Measurements from ENCODE around the gene TSPAN18. TPM values are rescaled to one million over a fixed set of nuclear protein-coding genes. Genes with fewer than 3 reads are reported as not detected.

Gene TSPAN18
- total RNA-seq, 3 donors from 2014 or later, result 1.0 to 2.0 (median 1.8) TPM

DNA sequence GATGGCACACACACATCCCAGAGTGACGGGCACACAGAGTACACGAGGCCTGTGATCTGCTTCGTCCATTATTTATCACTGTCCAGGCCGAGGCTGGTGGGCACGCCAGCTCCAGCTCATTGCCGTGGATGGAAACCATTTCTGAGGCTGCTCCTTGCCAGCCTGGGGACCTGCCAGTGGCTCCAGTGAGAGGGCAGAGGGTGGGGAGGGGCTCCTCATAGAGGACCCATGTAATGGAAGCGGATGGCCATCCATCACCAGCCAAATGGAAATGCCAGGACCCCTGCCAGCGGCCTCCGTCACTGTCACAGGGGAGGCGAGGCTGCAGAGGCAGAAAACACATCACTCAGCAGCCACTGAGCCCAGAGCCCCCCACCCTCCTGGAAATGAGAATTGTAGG, 188.2 kb downstream of the TSPAN18 start:
- H3K27ac ChIP-seq, result no peak overlapping the region
- DNase-seq (ENCODE audit: low spot score in 2 of 2), result no peak
- no peaks in the 10 kb centered on the region for H3K27me3 ChIP-seq
- H3K4me1 ChIP-seq, result no peaks in the 10 kb centered on the region
- no peak overlapping the region for H3K4me3 ChIP-seq
- intact Hi-C loops (cut with DNase I; ENCODE audit: low total_unique reads), result loop anchor here (10.0 kb wide), 2 partner anchors 190 to 290 kb away; partner anchors contain the start of gene TSPAN18
- TF ChIP-seq, protein P1, sequence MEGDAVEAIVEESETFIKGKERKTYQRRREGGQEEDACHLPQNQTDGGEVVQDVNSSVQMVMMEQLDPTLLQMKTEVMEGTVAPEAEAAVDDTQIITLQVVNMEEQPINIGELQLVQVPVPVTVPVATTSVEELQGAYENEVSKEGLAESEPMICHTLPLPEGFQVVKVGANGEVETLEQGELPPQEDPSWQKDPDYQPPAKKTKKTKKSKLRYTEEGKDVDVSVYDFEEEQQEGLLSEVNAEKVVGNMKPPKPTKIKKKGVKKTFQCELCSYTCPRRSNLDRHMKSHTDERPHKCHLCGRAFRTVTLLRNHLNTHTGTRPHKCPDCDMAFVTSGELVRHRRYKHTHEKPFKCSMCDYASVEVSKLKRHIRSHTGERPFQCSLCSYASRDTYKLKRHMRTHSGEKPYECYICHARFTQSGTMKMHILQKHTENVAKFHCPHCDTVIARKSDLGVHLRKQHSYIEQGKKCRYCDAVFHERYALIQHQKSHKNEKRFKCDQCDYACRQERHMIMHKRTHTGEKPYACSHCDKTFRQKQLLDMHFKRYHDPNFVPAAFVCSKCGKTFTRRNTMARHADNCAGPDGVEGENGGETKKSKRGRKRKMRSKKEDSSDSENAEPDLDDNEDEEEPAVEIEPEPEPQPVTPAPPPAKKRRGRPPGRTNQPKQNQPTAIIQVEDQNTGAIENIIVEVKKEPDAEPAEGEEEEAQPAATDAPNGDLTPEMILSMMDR (IDR thresholded peaks at IDR 0.05), result no peak
- no peak for TF ChIP-seq POLR2A (IDR thresholded peaks at IDR 0.05)
- H3K36me3 ChIP-seq, result no peaks in the 10 kb centered on the region
- no peaks in the 10 kb centered on the region for H3K9me3 ChIP-seq

DNA sequence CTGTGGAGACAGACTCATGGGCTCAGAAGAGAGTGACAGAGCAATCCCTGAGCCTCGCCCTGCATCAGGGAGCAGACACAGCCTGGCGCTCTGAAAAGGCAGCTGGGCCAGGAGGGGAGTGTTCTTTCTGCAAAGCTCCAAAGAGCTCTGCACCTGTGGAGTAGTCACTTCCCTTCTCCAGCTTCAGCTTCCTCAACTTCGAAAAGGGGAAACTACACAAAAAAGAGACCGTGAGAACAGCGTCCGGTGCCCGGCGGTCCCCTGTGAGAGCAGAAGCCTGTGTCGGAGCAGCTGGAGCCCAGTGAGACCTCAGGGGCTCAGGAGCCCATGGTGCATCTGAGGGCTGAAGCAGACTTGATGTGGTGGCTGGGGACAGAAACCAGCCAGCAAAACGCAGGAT, 188.9 kb downstream of the TSPAN18 start:
- Histone ChIP-seq H3K4me1 (no peaks in the 10 kb centered on the region), H3K4me3 (no peak overlapping the region), H3K27ac (no peak overlapping the region), H3K9me3 (no peaks in the 10 kb centered on the region), H3K36me3 (no peaks in the 10 kb centered on the region), H3K27me3 (no peaks in the 10 kb centered on the region)
- intact Hi-C loops (cut with DNase I; ENCODE audit: low total_unique reads), result loop anchor here (10.0 kb wide), 2 partner anchors 191 to 291 kb away; partner anchors contain the start of gene TSPAN18
- TF ChIP-seq, protein P1 (IDR thresholded peaks at IDR 0.05), result no peak
- TF ChIP-seq POLR2A (IDR thresholded peaks at IDR 0.05), result no peak
- TF ChIP-seq POLR2AphosphoS5 (IDR thresholded peaks at IDR 0.05), result no peak
- DNase-seq (ENCODE audit: low spot score in 2 of 2), result no peak

DNA sequence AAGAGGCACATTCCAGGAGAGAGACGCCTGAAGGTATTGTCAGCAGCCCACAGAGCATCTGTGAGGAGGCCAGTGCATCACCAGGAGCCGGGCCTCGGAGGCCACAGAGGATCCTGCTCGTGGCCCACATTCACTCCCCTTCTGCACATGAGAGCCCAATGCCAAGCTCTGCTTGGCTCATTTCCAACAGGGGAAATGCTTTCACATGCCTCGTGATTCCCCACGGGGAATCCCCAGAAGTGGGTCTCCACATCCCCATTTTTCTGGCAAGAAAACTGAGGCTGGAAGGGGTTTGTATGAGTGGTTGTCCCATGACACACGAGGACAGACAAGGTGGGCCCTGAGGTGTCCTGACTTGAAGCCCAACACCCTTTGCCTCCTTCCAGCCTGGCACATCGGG, 189.6 kb downstream of the TSPAN18 start:
- Histone ChIP-seq H3K27ac (no peak overlapping the region), H3K9me3 (no peaks in the 10 kb centered on the region), H3K4me3 (no peak overlapping the region), H3K4me1 (no peaks in the 10 kb centered on the region), H3K36me3 (no peaks in the 10 kb centered on the region), H3K27me3 (no peaks in the 10 kb centered on the region)
- intact Hi-C loops (cut with DNase I; ENCODE audit: low total_unique reads), result loop anchor here (10.0 kb wide), 2 partner anchors 192 to 292 kb away; partner anchors contain the start of gene TSPAN18
- no peak for DNase-seq (ENCODE audit: low spot score in 2 of 2)
- TF ChIP-seq POLR2AphosphoS5 (IDR thresholded peaks at IDR 0.05), result no peak
- TF ChIP-seq, protein P1 (IDR thresholded peaks at IDR 0.05), result no peak
- TF ChIP-seq POLR2A (IDR thresholded peaks at IDR 0.05), result no peak

DNA sequence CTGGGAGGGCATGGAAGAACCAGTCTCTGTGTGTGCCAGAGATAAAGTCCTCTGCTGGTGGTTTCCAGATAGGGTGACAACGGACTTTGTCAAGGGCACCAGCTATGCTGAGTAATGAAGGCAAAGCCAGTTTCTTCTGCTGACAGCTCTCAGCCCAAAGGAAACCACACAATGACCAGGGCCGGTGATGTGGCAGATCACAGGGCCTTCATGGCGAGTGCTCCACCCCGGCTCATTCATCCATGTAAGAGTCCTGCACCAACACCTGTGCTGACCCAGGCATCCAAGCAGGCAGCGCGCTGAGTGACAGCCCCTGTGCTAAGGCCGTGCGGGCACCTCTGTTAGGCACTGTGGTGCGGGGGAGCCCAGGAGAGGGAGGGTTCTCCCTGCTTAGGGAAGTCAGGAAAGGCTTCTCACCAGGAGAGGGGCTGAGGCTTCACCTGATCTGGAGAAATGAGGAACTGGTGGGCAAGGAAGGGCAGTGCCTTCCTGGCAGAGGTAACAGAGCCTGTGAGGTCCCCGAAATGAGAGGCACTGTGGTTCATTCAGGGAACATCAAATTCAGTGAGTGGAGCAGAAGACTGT, 190.1 kb downstream of the TSPAN18 start:
- TF ChIP-seq, protein P1 (IDR thresholded peaks at IDR 0.05), result no peak
- TF ChIP-seq POLR2A (IDR thresholded peaks at IDR 0.05), result no peak
- TF ChIP-seq POLR2AphosphoS5 (IDR thresholded peaks at IDR 0.05), result no peak
- Histone ChIP-seq H3K4me3 (no peak overlapping the region), H3K36me3 (no peaks in the 10 kb centered on the region), H3K27me3 (no peaks in the 10 kb centered on the region), H3K4me1 (no peaks in the 10 kb centered on the region), H3K9me3 (no peaks in the 10 kb centered on the region), H3K27ac (no peak overlapping the region)
- intact Hi-C loops (cut with DNase I; ENCODE audit: low total_unique reads), result loop anchor here (10.0 kb wide), 2 partner anchors 192 to 292 kb away; partner anchors contain the start of gene TSPAN18
- no peak for DNase-seq (ENCODE audit: low spot score in 2 of 2)

DNA sequence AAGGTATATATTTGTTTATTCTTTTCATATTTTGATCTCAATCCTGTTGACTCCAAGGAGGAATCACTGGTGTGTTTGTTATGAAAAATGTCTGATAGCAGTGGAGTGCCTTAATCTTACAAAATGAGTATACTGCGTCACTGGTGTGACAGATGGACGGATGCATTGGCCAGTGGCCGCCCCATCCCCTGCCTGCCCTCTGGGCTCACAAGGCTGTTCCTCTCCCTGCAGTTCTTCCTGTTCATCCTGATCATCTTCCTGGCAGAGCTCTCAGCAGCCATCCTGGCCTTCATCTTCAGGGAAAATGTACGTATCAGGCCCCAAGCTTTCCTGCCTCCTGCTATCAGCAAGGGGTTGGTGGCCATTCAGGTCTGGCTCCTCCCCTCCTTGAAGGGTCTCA, 191.0 kb downstream of the TSPAN18 start:
- no peaks in the 10 kb centered on the region for H3K4me1 ChIP-seq
- no peaks in the 10 kb centered on the region for H3K9me3 ChIP-seq
- TF ChIP-seq, protein P1 (IDR thresholded peaks at IDR 0.05), result no peak
- no peak for TF ChIP-seq POLR2AphosphoS5 (IDR thresholded peaks at IDR 0.05)
- no peak for TF ChIP-seq POLR2A (IDR thresholded peaks at IDR 0.05)
- intact Hi-C loops (cut with DNase I; ENCODE audit: low total_unique reads), result loop anchor here (10.0 kb wide), 2 partner anchors 193 to 293 kb away; partner anchors contain the start of gene TSPAN18
- H3K4me3 ChIP-seq, result no peak overlapping the region
- no peaks in the 10 kb centered on the region for H3K27me3 ChIP-seq
- no peak for DNase-seq (ENCODE audit: low spot score in 2 of 2)
- H3K27ac ChIP-seq, result no peak overlapping the region
- no peaks in the 10 kb centered on the region for H3K36me3 ChIP-seq

Data from breast epithelium (tissue), 4 donors.